HG03378 (cell line): ENCODE measurements around the gene LRRC17.
"Not testable (repeated sequence)": the region's sequence is repeated elsewhere in the genome, so short reads cannot be mapped to it uniquely, and the experiment has no call there.

Source experiments
- ATAC-seq: cut with Tn5 transposase; IDR thresholded peaks from one replicate; pipeline ENCODE4 v1.9.1; 2021; ENCODE audit warnings: mild to moderate bottlenecking, moderate library complexity; ENCODE audit not compliant: unreplicated experiment

Gene LRRC17

GRCh38 chr7:102897211-102897631, 15.6 kb upstream of the LRRC17 start:
- no peak for ATAC-seq

GRCh38 chr7:102897856-102898531, 14.8 kb upstream of the LRRC17 start:
- no peak for ATAC-seq

- no peak for ATAC-seq
Observed at GRCh38 chr7:102898532-102898859, 14.3 kb upstream of the LRRC17 start.

GRCh38 chr7:102902052-102902451, 10.7 kb upstream of the LRRC17 start:
- not testable (repeated sequence) for ATAC-seq

GRCh38 chr7:102903576-102903975, 9.2 kb upstream of the LRRC17 start:
- not testable (repeated sequence) for ATAC-seq

GRCh38 chr7:102908676-102909075, 4.1 kb upstream of the LRRC17 start:
- no peak for ATAC-seq

- ATAC-seq = no peak
Observed at GRCh38 chr7:102913826-102914225, 1.0 kb downstream of the LRRC17 start.

- ATAC-seq = no peak
Observed at GRCh38 chr7:102914585-102914984, 1.8 kb downstream of the LRRC17 start.

GRCh38 chr7:102916426-102916825, 3.6 kb downstream of the LRRC17 start:
- no peak for ATAC-seq

GRCh38 chr7:102916881-102917280, 4.1 kb downstream of the LRRC17 start:
- ATAC-seq = no peak

- ATAC-seq = no peak
Observed at GRCh38 chr7:102917436-102918353, 4.9 kb downstream of the LRRC17 start.

- no peak for ATAC-seq
Observed at GRCh38 chr7:102918845-102919244, 6.0 kb downstream of the LRRC17 start.

GRCh38 chr7:102925976-102926782, 13.4 kb downstream of the LRRC17 start:
- no peak for ATAC-seq

GRCh38 chr7:102926783-102927140, 14.0 kb downstream of the LRRC17 start:
- ATAC-seq = no peak

- no peak for ATAC-seq
Observed at GRCh38 chr7:102927312-102927933, 14.6 kb downstream of the LRRC17 start.

GRCh38 chr7:102931757-102932156, 19.0 kb downstream of the LRRC17 start:
- ATAC-seq = no peak

- ATAC-seq = no peak
Observed at GRCh38 chr7:102933763-102934162, 21.0 kb downstream of the LRRC17 start.

- ATAC-seq = no peak
Observed at GRCh38 chr7:102934239-102934638, 21.4 kb downstream of the LRRC17 start.

GRCh38 chr7:102934701-102935100, 21.9 kb downstream of the LRRC17 start:
- ATAC-seq = no peak

- no peak for ATAC-seq
Observed at GRCh38 chr7:102935450-102936115, 22.8 kb downstream of the LRRC17 start.
